GM12864 (cell line): ENCODE results near the gene LHPP.

Experiments
- DNase-seq: peaks from one replicate; pipeline ENCODE4 v3.0.0-alpha.2; 2011; ENCODE audit warnings: low read depth
- H3K4me3 ChIP-seq: 2 replicates; pipeline ENCODE4 v1.5.1; 2011; ENCODE audit warnings: mild to moderate bottlenecking, low read depth, low read length, control low read depth
- CTCF ChIP-seq: IDR thresholded peaks from 2 replicates; pipeline ENCODE4 v1.5.1; 2011; ENCODE audit warnings: low read depth, mild to moderate bottlenecking, moderate library complexity, low read length, control low read depth, inconsistent platforms; ENCODE audit errors: missing control alignments

LHPP gene

DNA sequence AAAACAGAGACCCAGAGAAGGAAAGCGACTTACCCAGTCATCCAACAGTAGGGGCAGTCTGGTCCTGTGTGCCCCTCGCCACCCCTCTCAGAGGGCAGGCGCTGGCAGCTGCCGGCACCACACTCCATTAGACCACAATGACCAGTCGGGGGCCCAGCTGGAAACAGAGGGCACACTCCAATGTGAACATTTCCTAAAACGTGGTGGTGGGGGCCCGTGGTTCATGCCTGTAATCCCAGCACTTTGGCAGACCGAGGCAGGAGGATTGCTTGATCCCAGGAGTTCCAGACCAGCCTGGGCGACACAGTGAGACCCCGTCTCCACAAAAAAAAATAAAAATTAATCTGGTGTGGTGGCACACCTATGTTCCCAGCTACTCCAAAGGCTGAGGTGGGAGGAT lies 42.0 kb upstream of the LHPP start:
- no peak for TF ChIP-seq CTCF
- no peak for DNase-seq
- no peak overlapping the region for H3K4me3 ChIP-seq

- TF ChIP-seq CTCF: no peak
- no peak for DNase-seq
- H3K4me3 ChIP-seq: no peak overlapping the region
Observed at GRCh38 chr10:124420254-124420653, 41.4 kb upstream of the LHPP start.

DNA sequence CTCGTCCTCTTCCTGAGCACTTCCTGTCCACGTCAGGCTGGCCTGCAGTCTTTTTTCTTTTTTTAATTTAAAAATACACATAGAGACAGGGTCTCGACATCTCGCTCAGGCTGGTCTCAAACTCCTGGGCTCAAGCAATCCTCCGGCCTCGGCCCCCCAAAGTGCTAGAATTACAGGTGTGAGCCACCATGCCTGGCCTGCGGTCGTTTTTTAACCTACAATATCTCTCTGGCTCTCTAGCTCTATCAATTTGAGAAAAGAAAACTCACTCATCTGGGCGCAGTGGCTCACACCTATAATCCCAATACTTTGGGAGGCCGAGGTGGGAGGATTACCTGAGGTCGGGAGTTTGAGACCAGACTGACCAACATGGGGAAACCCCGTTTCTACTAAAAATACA lies 38.9 kb upstream of the LHPP start:
- no peak for DNase-seq
- no peak for TF ChIP-seq CTCF
- no peak overlapping the region for H3K4me3 ChIP-seq

DNA sequence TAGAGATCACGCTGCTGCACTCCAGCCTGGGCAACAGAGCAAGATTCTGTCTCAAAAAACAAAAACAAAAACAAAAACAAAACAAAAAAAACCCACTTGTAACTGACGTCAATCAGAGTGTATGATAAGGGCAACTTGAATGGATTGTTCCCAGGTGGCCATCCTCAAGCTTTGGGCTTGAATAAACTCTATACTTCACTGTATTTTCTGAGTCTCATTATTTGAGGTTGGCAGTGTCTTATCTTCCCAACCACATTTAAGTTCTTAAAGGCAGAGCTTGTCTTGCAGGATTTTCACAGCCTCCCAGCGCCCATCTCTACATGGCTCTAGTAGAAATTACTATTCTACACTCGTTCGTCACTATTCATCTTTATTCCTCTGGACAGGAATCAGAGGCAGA lies 37.8 kb upstream of the LHPP start:
- H3K4me3 ChIP-seq: no peak overlapping the region
- no peak for TF ChIP-seq CTCF
- no peak for DNase-seq

DNA sequence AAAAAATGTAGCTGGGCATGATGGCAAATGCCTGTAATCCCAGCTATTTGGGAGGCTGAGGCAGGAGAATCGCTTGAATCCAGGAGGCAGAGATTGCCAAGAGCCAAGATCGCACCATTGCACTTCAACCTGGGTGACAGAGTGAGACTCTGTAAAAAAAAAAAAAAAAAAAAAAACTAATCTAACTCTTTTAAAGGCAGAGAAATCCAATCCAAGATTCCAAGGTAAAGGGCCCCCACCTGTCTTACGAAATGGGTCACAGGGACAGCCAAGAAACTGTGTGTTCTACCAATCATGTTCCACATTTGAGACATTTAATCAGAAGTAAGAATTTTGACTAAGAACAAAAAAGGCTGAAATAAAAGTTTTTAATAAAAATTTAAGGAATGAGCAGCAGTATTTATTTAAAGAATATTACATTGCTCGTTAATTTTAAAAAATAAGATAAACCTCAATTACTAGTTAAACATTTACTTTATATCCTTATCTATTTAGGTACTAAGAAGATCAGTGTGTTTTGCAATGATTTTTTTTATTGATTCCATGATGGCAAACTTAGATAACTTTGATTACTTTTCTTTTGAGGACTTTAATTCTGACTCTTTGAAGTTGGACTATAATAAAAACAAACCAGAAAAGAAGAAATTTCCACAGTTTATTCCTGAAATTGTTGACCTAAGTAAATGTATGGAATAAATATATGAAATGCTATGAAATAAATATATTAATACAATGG lies 36.2 kb upstream of the LHPP start:
- no peak overlapping the region for H3K4me3 ChIP-seq
- no peak for DNase-seq
- TF ChIP-seq CTCF: no peak

GRCh38 chr10:124428207-124428777 lies 33.3 kb upstream of the LHPP start:
- no peak for DNase-seq
- H3K4me3 ChIP-seq: no peak overlapping the region
- TF ChIP-seq CTCF: no peak

DNA sequence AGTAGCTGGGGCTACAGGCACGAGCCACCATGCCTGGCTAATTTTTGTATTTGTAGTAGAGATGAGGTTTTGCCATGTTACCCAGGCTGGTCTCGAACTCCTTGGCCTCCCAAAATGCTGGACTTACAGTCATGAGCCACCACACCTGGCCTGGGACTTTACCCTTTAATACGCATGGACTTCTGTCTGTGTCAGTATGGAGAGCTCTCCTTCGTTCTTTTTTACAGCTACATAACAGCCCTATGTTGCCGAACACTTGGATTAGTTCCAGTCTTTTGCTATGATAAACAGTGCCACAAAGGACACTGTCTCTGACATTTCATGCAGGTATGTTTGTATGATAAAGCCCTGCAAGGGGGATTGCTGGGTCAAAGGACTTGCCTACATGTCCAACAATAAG lies 32.0 kb upstream of the LHPP start:
- TF ChIP-seq CTCF: no peak
- no peak overlapping the region for H3K4me3 ChIP-seq
- no peak for DNase-seq
